OCI-LY3 (cell line): Measurements from ENCODE around the gene PTCD2.

Experiments
- CTCF ChIP-seq: fragments of 200-600, 300-600 bp; sonication (generic); IDR thresholded peaks from 2 replicates; pipeline ENCODE4 v1.5.1; 2014; ENCODE audit warnings: antibody characterized with exemption, low read length, low read depth
- EZH2phosphoT487 ChIP-seq: fragments of 200-600 bp; shearing (Covaris generic); IDR thresholded peaks from 2 replicates; pipeline ENCODE4 v1.6.1; 2018; ENCODE audit warnings: antibody characterized with exemption, mixed run types, low read depth

- TF ChIP-seq CTCF (no peak), EZH2phosphoT487 (no peak)
Measured at GRCh38 chr5:72328172-72328571, 8.0 kb downstream of the PTCD2 start.
